Small intestine (tissue), 7 donors: ENCODE measurements around the gene GREM2. TPM values are rescaled to one million over a fixed set of nuclear protein-coding genes. Genes with fewer than 3 reads are reported as not detected.

Source experiments
- DNase-seq, 2 donors: peaks; one replicate each; pipeline versions ENCODE4 v3.0.0 to v3.0.0-alpha.2; 2013
- FAIRE-seq: peaks from 2 replicates; lab custom pipeline; 2012; peaks lifted over from hg19 to GRCh38; lab: Jason Lieb, UNC
- H3K27ac ChIP-seq, 3 donors: one replicate each; pipeline ENCODE4 v1.5.1; 2013; ENCODE audit warnings: low read length in 2 of 3, mild to moderate bottlenecking in 2 of 3, control low read depth in 1 of 3, inconsistent platforms in 1 of 3, low read depth in 1 of 3, moderate library complexity in 1 of 3
- H3K27me3 ChIP-seq, 3 donors: one replicate each; pipeline ENCODE4 v1.6.1; 2013; ENCODE audit warnings: low read length in 3 of 3, inconsistent platforms in 1 of 3; ENCODE audit not compliant: control insufficient read depth in 3 of 3, insufficient read depth in 3 of 3
- H3K36me3 ChIP-seq, 3 donors: one replicate each; pipeline ENCODE4 v1.6.1; 2013; ENCODE audit warnings: low read length in 3 of 3, inconsistent platforms in 1 of 3, low read depth in 1 of 3, mild to moderate bottlenecking in 1 of 3, moderate library complexity in 1 of 3; ENCODE audit not compliant: control insufficient read depth in 3 of 3, insufficient read depth in 2 of 3
- H3K4me1 ChIP-seq, 3 donors: one replicate each; pipeline ENCODE4 v1.6.1; 2013; ENCODE audit warnings: low read length in 2 of 3, inconsistent platforms in 1 of 3, low read depth in 1 of 3, mild to moderate bottlenecking in 1 of 3, moderate library complexity in 1 of 3; ENCODE audit not compliant: control insufficient read depth in 3 of 3, insufficient read depth in 2 of 3
- H3K4me3 ChIP-seq, 3 donors: one replicate each; pipeline ENCODE4 v1.5.1; 2013; ENCODE audit warnings: low read length in 3 of 3, control low read depth in 1 of 3, inconsistent platforms in 1 of 3, low read depth in 1 of 3, mild to moderate bottlenecking in 1 of 3, moderate library complexity in 1 of 3
- H3K9me3 ChIP-seq, 2 donors: one replicate each; pipeline ENCODE4 v1.6.1; 2013; ENCODE audit warnings: low read depth in 1 of 2, low read length in 1 of 2; ENCODE audit not compliant: control insufficient read depth in 2 of 2, insufficient read depth in 1 of 2
- WGBS, 3 donors: extraction: QIAGEN DNeasy Blood & Tissue Kit; methylation state at CpG; one replicate each; pipeline ENCODE4 v1.1.7; 2013; 5-methylcytosine and 5-hydroxymethylcytosine counted together
- polyA plus RNA-seq, 4 donors: library from polyadenylated mRNA; stranded (reverse) in 3 of 4; unstranded in 1 of 4; fragments of 200-250 nt in 3 of 4; fragments of 120-200 nt in 1 of 4; gene quantifications; one replicate each; pipeline versions ENCODE4 v1.2.1 to v1.2.3, GENCODE V29; 2013
- donor health status: healthy with polysubstance abuse.
- donor health status: control.
- donor health status: control.
- donor health status: Bipolar disorder and iron deficiency.
- donor health status: healthy.

The GREM2 gene
- polyA plus RNA-seq, 4 donors, result 0.22 to 11.3 (median 0.98) TPM

GRCh38 chr1:240464099-240464498 is 147.9 kb downstream of the GREM2 start:
- Histone ChIP-seq H3K4me1 (no peaks in the 10 kb centered on the region), H3K4me3 (no peak overlapping the region), H3K9me3 (no peaks in the 10 kb centered on the region), H3K36me3 (no peaks in the 10 kb centered on the region), H3K27me3 (no peaks in the 10 kb centered on the region), H3K27ac (no peak overlapping the region)
- FAIRE-seq (no peak), DNase-seq (no peak)
- 56 to 73% (median 70%) methylated on average over 2 of the region's 2 CpGs for WGBS, 3 donors

GRCh38 chr1:240462766-240463395 is 149.1 kb downstream of the GREM2 start:
- Histone ChIP-seq H3K4me1 (no peaks in the 10 kb centered on the region), H3K27ac (no peak overlapping the region), H3K27me3 (no peaks in the 10 kb centered on the region), H3K4me3 (no peak overlapping the region), H3K9me3 (no peaks in the 10 kb centered on the region), H3K36me3 (no peaks in the 10 kb centered on the region)
- no peak for FAIRE-seq
- WGBS, 3 donors, result 62 to 79% (median 70%) methylated on average over 7 of the region's 7 CpGs
- DNase-seq, result no peak

GRCh38 chr1:240462277-240462676 is 149.7 kb downstream of the GREM2 start:
- Histone ChIP-seq H3K27me3 (no peaks in the 10 kb centered on the region), H3K9me3 (no peaks in the 10 kb centered on the region), H3K27ac (no peak overlapping the region), H3K4me3 (no peak overlapping the region), H3K36me3 (no peaks in the 10 kb centered on the region), H3K4me1 (no peaks in the 10 kb centered on the region)
- 18 to 40% (median 29%) methylated on average over 3 of the region's 3 CpGs for WGBS, 3 donors
- FAIRE-seq (no peak), DNase-seq (no peak)

- 85 to 91% (median 87%) methylated on average over 5 of the region's 5 CpGs for WGBS, 3 donors
- Histone ChIP-seq H3K9me3 (no peaks in the 10 kb centered on the region), H3K4me3 (no peak overlapping the region), H3K36me3 (no peaks in the 10 kb centered on the region), H3K27me3 (no peaks in the 10 kb centered on the region), H3K4me1 (no peaks in the 10 kb centered on the region), H3K27ac (no peak overlapping the region)
- DNase-seq (no peak), FAIRE-seq (no peak)
Observed at GRCh38 chr1:240457203-240457602, 154.8 kb downstream of the GREM2 start.

GRCh38 chr1:240455228-240455821 is 156.6 kb downstream of the GREM2 start:
- H3K9me3 ChIP-seq, result no peaks in the 10 kb centered on the region
- no peaks in the 10 kb centered on the region for H3K27me3 ChIP-seq
- H3K36me3 ChIP-seq, result no peaks in the 10 kb centered on the region
- DNase-seq (no peak), FAIRE-seq (no peak)
- no peaks in the 10 kb centered on the region for H3K4me1 ChIP-seq
- H3K27ac ChIP-seq, result no peak overlapping the region
- H3K4me3 ChIP-seq, result no peak overlapping the region
- 61 to 69% (median 67%) methylated on average over 7 of the region's 7 CpGs for WGBS, 3 donors

GRCh38 chr1:240445369-240445768 is 166.6 kb downstream of the GREM2 start:
- H3K9me3 ChIP-seq, result no peaks in the 10 kb centered on the region
- DNase-seq (no peak), FAIRE-seq (no peak)
- H3K27ac ChIP-seq, result no peak overlapping the region
- no peaks in the 10 kb centered on the region for H3K36me3 ChIP-seq
- H3K4me1 ChIP-seq, result no peaks in the 10 kb centered on the region
- H3K27me3 ChIP-seq, result no peaks in the 10 kb centered on the region
- no peak overlapping the region for H3K4me3 ChIP-seq
- 75 to 82% (median 80%) methylated on average over 3 of the region's 3 CpGs for WGBS, 3 donors

- Histone ChIP-seq H3K4me1 (no peaks in the 10 kb centered on the region), H3K36me3 (no peaks in the 10 kb centered on the region), H3K9me3 (no peaks in the 10 kb centered on the region), H3K27ac (no peak overlapping the region), H3K27me3 (no peaks in the 10 kb centered on the region), H3K4me3 (no peak overlapping the region)
- FAIRE-seq (no peak), DNase-seq (peak in 1 of 2 donors; percentile 38)
- 32 to 72% (median 37%) methylated on average over 1 of the region's 1 CpG for WGBS, 3 donors
Observed at GRCh38 chr1:240441669-240442068, 170.3 kb downstream of the GREM2 start.
